B cell (primary cell): ENCODE results near the gene POLE. TPM values are rescaled to one million over a fixed set of nuclear protein-coding genes. Genes with fewer than 3 reads are reported as not detected.

Experiments used
- ATAC-seq: fragments of 200-7000 bp; cut with Tn5 transposase; one replicate; pipeline ENCODE4 v1.10.0; 2021; ENCODE audit warnings: low read depth, mild to moderate bottlenecking, moderate number of reproducible peaks, moderate library complexity
- CTCF ChIA-PET: fragments of 350-600 bp; sonication (Branson Sonifier 250); formaldehyde crosslinking; loops from one replicate; lab custom pipeline; 2021; ENCODE audit warnings: antibody characterized with exemption, inconsistent platforms; lab: Charles Lee
- POLR2A ChIA-PET: fragments of 350-600 bp; sonication (Branson Sonifier 250); formaldehyde crosslinking; loops from one replicate; lab custom pipeline; 2021; ENCODE audit warnings: antibody characterized with exemption; lab: Charles Lee
- DNase-seq: peaks from one replicate; pipeline ENCODE4 v3.0.0; 2013
- H2AFZ ChIP-seq: 2 replicates; pipeline ENCODE4 v1.6.1; 2012; ENCODE audit warnings: mild to moderate bottlenecking, low read depth, low read length; ENCODE audit not compliant: insufficient read depth, poor library complexity, severe bottlenecking
- H3K27ac ChIP-seq, 2 donors: 1 replicate in 1 of 2; 2 replicates in 1 of 2; pipeline ENCODE4 v1.5.1; 2012 to 2013; ENCODE audit warnings: low read length in 2 of 2, mild to moderate bottlenecking in 2 of 2, moderate library complexity in 1 of 2
- H3K27me3 ChIP-seq, 4 experiments: fragments of 200-600 bp in 1 of 4; sonication (generic) in 1 of 4; replicated peaks in 1 of 4; 1 replicate in 2 of 4; 2 replicates in 2 of 4; pipeline versions ENCODE4 v1.6.1 to v1.7.0; 2013 to 2016; ENCODE audit warnings: low read length in 3 of 4, mild to moderate bottlenecking in 2 of 4, mixed read lengths in 1 of 4, moderate library complexity in 1 of 4; ENCODE audit not compliant: insufficient read depth in 4 of 4, control insufficient read depth in 3 of 4; ENCODE audit errors: control extremely low read depth in 1 of 4
- H3K36me3 ChIP-seq, 2 experiments: replicated peaks in 1 of 2; 1 replicate in 1 of 2; 2 replicates in 1 of 2; pipeline versions ENCODE4 v1.6.1 to v1.7.1; 2013; ENCODE audit warnings: low read length in 1 of 2; ENCODE audit not compliant: insufficient read depth in 2 of 2, control insufficient read depth in 1 of 2; ENCODE audit errors: control extremely low read depth in 1 of 2, extremely low read depth in 1 of 2
- H3K4me1 ChIP-seq, 2 donors: fragments of 200-600 bp in 1 of 2; sonication (generic) in 1 of 2; 1 replicate in 1 of 2; 2 replicates in 1 of 2; pipeline versions ENCODE4 v1.5.1 to v1.6.1; 2013 to 2017; ENCODE audit warnings: low read length in 2 of 2; ENCODE audit not compliant: control insufficient read depth in 2 of 2, insufficient read depth in 2 of 2
- H3K4me2 ChIP-seq: replicated peaks from 2 replicates; pipeline ENCODE3; 2012; ENCODE audit warnings: mild to moderate bottlenecking, low read depth, low read length; ENCODE audit not compliant: poor library complexity, severe bottlenecking
- H3K4me3 ChIP-seq, 5 experiments: fragments of 200-600 bp in 1 of 5; sonication (generic) in 1 of 5; 1 replicate in 3 of 5; 2 replicates in 2 of 5; pipeline versions ENCODE4 v1.5.1 to v1.7.0; 2011 to 2016; ENCODE audit warnings: low read length in 4 of 5, mild to moderate bottlenecking in 4 of 5, low read depth in 2 of 5, control low read depth in 1 of 5, moderate library complexity in 1 of 5; ENCODE audit not compliant: insufficient read depth in 1 of 5; ENCODE audit errors: control extremely low read depth in 1 of 5, extremely low read depth in 1 of 5
- H3K79me2 ChIP-seq: fragments of 200-600 bp; sonication (generic); one replicate; pipeline ENCODE4 v1.6.0; 2016; ENCODE audit warnings: low read length; ENCODE audit not compliant: control insufficient read depth, insufficient read depth
- H3K9ac ChIP-seq: fragments of 200-600 bp; sonication (generic); 2 replicates; pipeline ENCODE4 v1.6.1; 2017; ENCODE audit warnings: mild to moderate bottlenecking, low read length, moderate library complexity
- H3K9me3 ChIP-seq, 3 donors: one replicate each; pipeline versions ENCODE4 v1.6.1 to v1.7.1; 2013; ENCODE audit warnings: low read length in 2 of 3; ENCODE audit not compliant: control insufficient read depth in 2 of 3, insufficient read depth in 1 of 3; ENCODE audit errors: control extremely low read depth in 1 of 3
- H4K20me1 ChIP-seq: 2 replicates; pipeline ENCODE4 v1.6.0; 2012; ENCODE audit warnings: mild to moderate bottlenecking, low read length; ENCODE audit not compliant: insufficient read depth, control insufficient read depth, poor library complexity, severe bottlenecking
- H3K27ac Mint-ChIP-seq: one replicate; pipeline ENCODE4 v1.8.0; 2021; ENCODE audit warnings: mixed read lengths
- H3K27me3 Mint-ChIP-seq: one replicate; pipeline ENCODE4 v1.8.0; 2021; ENCODE audit warnings: mixed read lengths
- H3K4me1 Mint-ChIP-seq: one replicate; pipeline ENCODE4 v1.8.0; 2021; ENCODE audit warnings: mixed read lengths
- H3K4me3 Mint-ChIP-seq: one replicate; pipeline ENCODE4 v1.8.0; 2021; ENCODE audit warnings: mixed read lengths
- H3K9me3 Mint-ChIP-seq: one replicate; pipeline ENCODE4 v1.8.0; 2022; ENCODE audit warnings: mixed read lengths; ENCODE audit not compliant: insufficient read depth
- EZH2 ChIP-seq: IDR thresholded peaks from 2 replicates; pipeline ENCODE4 v1.6.1; 2012; ENCODE audit warnings: borderline replicate concordance, low read depth, mild to moderate bottlenecking, moderate library complexity, low read length; ENCODE audit not compliant: insufficient read depth, poor library complexity, severe bottlenecking
- WGBS: methylation state at CpG from one replicate; pipeline ENCODE4 v1.1.5; 2013; ENCODE audit warnings: missing lambda C conversion rate; ENCODE audit not compliant: insufficient coverage; 5-methylcytosine and 5-hydroxymethylcytosine counted together
- intact Hi-C: fragments of 100-400 bp; cut with micrococcal nuclease; formaldehyde crosslinking; loops from one replicate; pipeline ENCODE4 v1.10.0; 2022
- polyA plus RNA-seq: library from polyadenylated mRNA; depleted of rRNA; stranded (reverse); fragments of >200 nt; gene quantifications from 2 replicates; pipeline ENCODE4 v1.2.3, GENCODE V29; 2012
- total RNA-seq, 2 donors: library from RNA; stranded (reverse); fragments of 120-200 nt in 1 of 2; gene quantifications; 1 replicate in 1 of 2; 2 replicates in 1 of 2; pipeline versions ENCODE4 v1.2.3 to v1.2.4, GENCODE V29; 2013 to 2022
- TF ChIP-seq, protein P1 (sequence below): fragments of 200-600 bp; IDR thresholded peaks from one replicate; pipeline ENCODE4 v1.8.0; 2022; ENCODE audit warnings: antibody characterized with exemption, mild to moderate bottlenecking

Gene POLE
- total and polyA plus RNA-seq, 2 donors (not counting 1 experiment from before 2014, with no cell fraction given): 32.0 to 62.0 TPM

DNA sequence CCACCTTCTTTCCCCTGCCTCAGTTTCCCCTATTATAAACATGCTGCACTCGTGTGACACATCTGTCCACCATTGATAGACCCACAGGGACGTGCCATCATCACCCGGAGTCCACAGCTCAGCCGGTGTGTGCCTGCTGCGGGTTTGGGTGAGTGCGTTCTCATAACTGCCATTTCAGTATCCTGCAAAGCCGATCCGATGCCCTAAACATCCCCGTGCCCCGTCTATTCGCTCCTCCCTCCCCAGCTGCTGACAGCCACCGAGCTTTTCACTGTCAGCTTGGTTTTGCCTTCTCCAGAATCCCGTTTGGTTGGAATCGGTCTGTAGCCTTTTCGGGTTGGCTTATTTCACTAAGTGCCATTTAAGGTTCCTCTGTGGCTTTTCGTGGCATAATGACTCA, 80.7 kb downstream of the POLE start:
- H3K4me3 ChIP-seq: no peak overlapping the region

GRCh38 chr12:132605892-132606291, 81.2 kb downstream of the POLE start:
- Histone ChIP-seq H3K9ac (no peak overlapping the region), H3K79me2 (no peaks in the 10 kb centered on the region), H3K4me1 (peaks cover 14 to 17% of the 10 kb centered on the region in 2 donors), H3K36me3 (no peaks in the 10 kb centered on the region), H3K27ac (no peak overlapping the region), H3K9me3 (peaks cover 0 to 10% (median 0%) of the 10 kb centered on the region in 3 donors), H4K20me1 (no peaks in the 10 kb centered on the region), H3K4me3 (no peak overlapping the region), H3K4me2 (no peak overlapping the region), H3K27me3 (peaks cover 0 to 65% (median 27%) of the 10 kb centered on the region in 4 experiments), H2AFZ (no peak overlapping the region)
- ChIA-PET CTCF (interaction anchor here (1.1 kb wide), 1 partner anchor 45 kb away, joined by 4 read pairs; no protein-coding TSS in a partner anchor), POLR2A (no interaction called here)
- ATAC-seq (no peak), DNase-seq (no peak)
- Mint-ChIP-seq H3K27me3 (peaks cover 42% of the 10 kb centered on the region), H3K27ac (no peak overlapping the region), H3K9me3 (no peaks in the 10 kb centered on the region), H3K4me1 (peaks cover 7% of the 10 kb centered on the region), H3K4me3 (no peak overlapping the region)
- intact Hi-C loops: no loop called here
- WGBS: 87% methylated on average over 18 of the region's 18 CpGs
- TF ChIP-seq, protein P1, sequence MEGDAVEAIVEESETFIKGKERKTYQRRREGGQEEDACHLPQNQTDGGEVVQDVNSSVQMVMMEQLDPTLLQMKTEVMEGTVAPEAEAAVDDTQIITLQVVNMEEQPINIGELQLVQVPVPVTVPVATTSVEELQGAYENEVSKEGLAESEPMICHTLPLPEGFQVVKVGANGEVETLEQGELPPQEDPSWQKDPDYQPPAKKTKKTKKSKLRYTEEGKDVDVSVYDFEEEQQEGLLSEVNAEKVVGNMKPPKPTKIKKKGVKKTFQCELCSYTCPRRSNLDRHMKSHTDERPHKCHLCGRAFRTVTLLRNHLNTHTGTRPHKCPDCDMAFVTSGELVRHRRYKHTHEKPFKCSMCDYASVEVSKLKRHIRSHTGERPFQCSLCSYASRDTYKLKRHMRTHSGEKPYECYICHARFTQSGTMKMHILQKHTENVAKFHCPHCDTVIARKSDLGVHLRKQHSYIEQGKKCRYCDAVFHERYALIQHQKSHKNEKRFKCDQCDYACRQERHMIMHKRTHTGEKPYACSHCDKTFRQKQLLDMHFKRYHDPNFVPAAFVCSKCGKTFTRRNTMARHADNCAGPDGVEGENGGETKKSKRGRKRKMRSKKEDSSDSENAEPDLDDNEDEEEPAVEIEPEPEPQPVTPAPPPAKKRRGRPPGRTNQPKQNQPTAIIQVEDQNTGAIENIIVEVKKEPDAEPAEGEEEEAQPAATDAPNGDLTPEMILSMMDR: no peak
- TF ChIP-seq EZH2: no peak

More for the DNA sequence above, 80.7 kb downstream of the POLE start:
- intact Hi-C loops: no loop called here
- H3K4me3 Mint-ChIP-seq: no peak overlapping the region
- POLR2A ChIA-PET: no interaction called here
- Histone ChIP-seq H3K9ac (no peak overlapping the region), H3K27ac (no peak overlapping the region), H3K4me2 (no peak overlapping the region), H4K20me1 (no peaks in the 10 kb centered on the region), H3K36me3 (no peaks in the 10 kb centered on the region), H2AFZ (no peak overlapping the region), H3K9me3 (peaks cover 0 to 11% (median 0%) of the 10 kb centered on the region in 3 donors), H3K27me3 (peaks cover 0 to 64% (median 28%) of the 10 kb centered on the region in 4 experiments), H3K4me1 (peaks cover 10 to 14% of the 10 kb centered on the region in 2 donors), H3K79me2 (no peaks in the 10 kb centered on the region)
- H3K4me1 Mint-ChIP-seq: peaks cover 5% of the 10 kb centered on the region
- H3K27me3 Mint-ChIP-seq: peaks cover 46% of the 10 kb centered on the region
- DNase-seq: no peak
- WGBS: 74% methylated on average over 16 of the region's 16 CpGs
- no peaks in the 10 kb centered on the region for H3K9me3 Mint-ChIP-seq
- no peak for TF ChIP-seq EZH2
- TF ChIP-seq, protein P1: no peak
- no peak for ATAC-seq
- CTCF ChIA-PET: interaction anchor here (1.1 kb wide), 1 partner anchor 45 kb away, joined by 4 read pairs; no protein-coding TSS in a partner anchor
- H3K27ac Mint-ChIP-seq: no peak overlapping the region
